Panc1 (cell line): ENCODE data around the gene GABRA4. TPM values are rescaled to one million over a fixed set of nuclear protein-coding genes. Genes with fewer than 3 reads are reported as not detected.

Experiments used
- ATAC-seq: fragments of 200-7000 bp; cut with Tn5 transposase; 2 replicates; pipeline ENCODE4 v1.9.1; 2020; ENCODE audit warnings: mild to moderate bottlenecking, moderate library complexity
- BruUV-seq: library from RNA; stranded (reverse); fragments of 400-500 nt; replicated peaks from 2 replicates; lab custom pipeline; 2021; lab: Mats Ljungman, UMichigan
- CTCF ChIA-PET: fragments of 300-600 bp; sonication (Branson Sonifier 250); formaldehyde crosslinking; loops from one replicate; lab custom pipeline; 2022; ENCODE audit warnings: antibody characterized with exemption; lab: Charles Lee
- POLR2A ChIA-PET: fragments of 300-600 bp; sonication (Branson Sonifier 250); formaldehyde crosslinking; loops from one replicate; lab custom pipeline; 2022; ENCODE audit warnings: antibody characterized with exemption; lab: Charles Lee
- DNase-seq: peaks from one replicate; pipeline ENCODE4 v3.0.0-alpha.2; 2010; ENCODE audit warnings: low read depth, low spot score
- H3K27ac ChIP-seq: 2 replicates; pipeline ENCODE4 v1.5.1; 2011; ENCODE audit warnings: mild to moderate bottlenecking, low read length, inconsistent platforms
- H3K27me3 ChIP-seq: fragments of 200-500 bp; sonication (Bioruptor generic); 2 replicates; pipeline ENCODE4 v1.6.0; 2014; ENCODE audit warnings: low read length, inconsistent platforms; ENCODE audit not compliant: control insufficient read depth, insufficient read depth
- H3K36me3 ChIP-seq: fragments of 200-500 bp; sonication (Bioruptor generic); 2 replicates; pipeline ENCODE4 v1.5.1; 2014; ENCODE audit warnings: inconsistent platforms, mild to moderate bottlenecking, low read length, moderate library complexity; ENCODE audit not compliant: control insufficient read depth, insufficient read depth
- H3K4me1 ChIP-seq: 2 replicates; pipeline ENCODE4 v1.5.1; 2011; ENCODE audit warnings: inconsistent platforms, mild to moderate bottlenecking, low read length, moderate library complexity; ENCODE audit not compliant: control insufficient read depth, insufficient read depth
- H3K4me3 ChIP-seq, 2 experiments: 2 replicates each; pipeline ENCODE4 v1.5.1; 2011 to 2012; ENCODE audit warnings: low read depth in 2 of 2, low read length in 2 of 2, mild to moderate bottlenecking in 2 of 2, inconsistent platforms in 1 of 2, moderate library complexity in 1 of 2
- H3K9me3 ChIP-seq: fragments of 200-500 bp; sonication (Bioruptor generic); 2 replicates; pipeline ENCODE4 v1.5.1; 2014; ENCODE audit warnings: low read depth, mild to moderate bottlenecking, inconsistent platforms, low read length, moderate library complexity; ENCODE audit not compliant: control insufficient read depth, insufficient read depth
- CTCF ChIP-seq: fragments of 450-650 bp; IDR thresholded peaks from 2 replicates; pipeline ENCODE4 v1.5.1; 2017; ENCODE audit warnings: mild to moderate bottlenecking
- POLR2AphosphoS5 ChIP-seq: IDR thresholded peaks from 2 replicates; pipeline ENCODE4 v1.6.1; 2012; ENCODE audit warnings: mild to moderate bottlenecking, low read depth, low read length, moderate library complexity
- REST ChIP-seq, 2 experiments: IDR thresholded peaks; 2 replicates each; pipeline ENCODE4 v1.6.1; 2011 to 2012; ENCODE audit warnings: low read depth in 2 of 2, control low read depth in 1 of 2, low read length in 1 of 2, mild to moderate bottlenecking in 1 of 2, moderate library complexity in 1 of 2; ENCODE audit not compliant: insufficient read depth in 1 of 2
- SIN3A ChIP-seq: IDR thresholded peaks from 2 replicates; pipeline ENCODE4 v1.6.1; 2012; ENCODE audit warnings: low read depth, mild to moderate bottlenecking, low read length, moderate library complexity, borderline replicate concordance; ENCODE audit not compliant: insufficient read depth
- TCF7L2 ChIP-seq: IDR thresholded peaks from 2 replicates; pipeline ENCODE4 v1.6.1; 2011; ENCODE audit warnings: mild to moderate bottlenecking, low read depth, low read length, inconsistent platforms
- in situ Hi-C: cut with HindIII; loops from 2 replicates; pipeline ENCODE4 v1.10.0; 2016; ENCODE audit warnings: low sequenced_read_pairs, low pct_unique_long_range_greater_than_20kb
- intact Hi-C: fragments of 100-400 bp; cut with micrococcal nuclease; formaldehyde crosslinking; loops from one replicate; pipeline ENCODE4 v1.10.0; 2022; ENCODE audit not compliant: unreplicated experiment
- total RNA-seq: library from RNA; stranded (reverse); gene quantifications from one replicate; pipeline ENCODE4 v1.2.1, GENCODE V29; 2021; ENCODE audit not compliant: unreplicated experiment

The GABRA4 gene
- total RNA-seq, 1 experiment from 2014 or later: not detected

- CTCF ChIA-PET: interaction anchor here (0.5 kb wide), 1 partner anchor 796 kb away, joined by 14 read pairs; no protein-coding TSS in a partner anchor
- H3K36me3 ChIP-seq: no peaks in the 10 kb centered on the region
- H3K4me3 ChIP-seq: no peak overlapping the region
- DNase-seq (no peak), ATAC-seq (no peak)
- no peaks in the 10 kb centered on the region for H3K27me3 ChIP-seq
- in situ Hi-C loops (no loop called here), intact Hi-C loops (no loop called here)
- peak; percentile 45; the same call in 1 of the 2 replicates for TF ChIP-seq CTCF
- no peak for TF ChIP-seq TCF7L2
- POLR2A ChIA-PET: no interaction called here
- no peaks in the 10 kb centered on the region for H3K9me3 ChIP-seq
- H3K4me1 ChIP-seq: no peaks in the 10 kb centered on the region
- BruUV-seq: no TSS peak
- H3K27ac ChIP-seq: no peak overlapping the region
Observed at GRCh38 chr4:46886711-46887110, 106.7 kb downstream of the GABRA4 start.

DNA sequence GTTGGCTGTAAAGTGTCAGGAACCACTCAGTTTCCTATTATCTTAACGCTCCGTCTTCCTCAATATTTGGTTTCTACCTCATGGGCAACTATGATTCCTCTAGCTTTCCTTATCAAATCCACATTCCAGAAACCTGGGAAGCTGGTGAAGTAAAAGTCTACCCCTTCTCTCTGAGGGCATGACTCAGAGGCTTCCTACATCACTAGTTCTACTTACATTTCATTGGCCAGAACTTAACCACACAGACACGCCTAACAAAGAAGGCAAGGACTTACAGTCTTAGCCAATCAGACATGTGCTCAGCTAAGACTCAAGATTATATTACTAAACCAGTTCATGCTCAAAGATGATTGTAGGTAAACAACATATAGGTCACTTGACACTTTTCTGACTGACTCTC, 114.7 kb downstream of the GABRA4 start:
- H3K27ac ChIP-seq: no peak overlapping the region
- ChIA-PET CTCF (no interaction called here), POLR2A (no interaction called here)
- no peaks in the 10 kb centered on the region for H3K36me3 ChIP-seq
- intact Hi-C loops (no loop called here), in situ Hi-C loops (no loop called here)
- no peak overlapping the region for H3K4me3 ChIP-seq
- DNase-seq: no peak
- no peak for ATAC-seq
- no TSS peak for BruUV-seq
- no peaks in the 10 kb centered on the region for H3K4me1 ChIP-seq
- H3K9me3 ChIP-seq: no peaks in the 10 kb centered on the region
- no peaks in the 10 kb centered on the region for H3K27me3 ChIP-seq
- TF ChIP-seq TCF7L2: no peak
- TF ChIP-seq REST (IDR thresholded peaks at IDR 0.05; ENCODE audit: insufficient read depth in 1 of 2, low read depth in 2 of 2, low read length in 1 of 2): no peak
- TF ChIP-seq CTCF: no peak
- no peak for TF ChIP-seq SIN3A
- TF ChIP-seq POLR2AphosphoS5: no peak
